H4 (cell line): ENCODE results near the gene SHOC2. TPM values are rescaled to one million over a fixed set of nuclear protein-coding genes. Genes with fewer than 3 reads are reported as not detected.

Experiments used
- total RNA-seq: library from RNA; depleted of rRNA; stranded (reverse); fragments of >200 nt; shearing (Covaris generic); gene quantifications from 2 replicates; pipeline ENCODE4 v1.2.3, GENCODE V29; 2014; rRNA removed

The SHOC2 gene
- total RNA-seq, 1 experiment from 2014 or later, result 29.0 TPM

Other genes with a start within 250 kb of the SHOC2 start
- 32.6 and 36.8 TPM in 2 replicates for gene PDCD4, start 47.7 kb upstream of the SHOC2 start, total RNA-seq
- 21.5 and 43.3 TPM in 2 replicates for gene BBIP1, start 424 bp upstream of the SHOC2 start, total RNA-seq
- gene ADRA2A, start 157.4 kb downstream of the SHOC2 start, total RNA-seq, result not detected in 2 replicates